ENCODE measurements around the gene BTBD19. TPM values are rescaled to one million over a fixed set of nuclear protein-coding genes. Genes with fewer than 3 reads are reported as not detected.
A peak's percentile ranks its signal among the peaks of the same experiment; 100 is the strongest.

The BTBD19 gene
- total and polyA plus RNA-seq, 2 of the 8 experiments (the other 6 are each of a cell fraction or from before 2014, with no cell fraction given) = 1.1 TPM

DNA sequence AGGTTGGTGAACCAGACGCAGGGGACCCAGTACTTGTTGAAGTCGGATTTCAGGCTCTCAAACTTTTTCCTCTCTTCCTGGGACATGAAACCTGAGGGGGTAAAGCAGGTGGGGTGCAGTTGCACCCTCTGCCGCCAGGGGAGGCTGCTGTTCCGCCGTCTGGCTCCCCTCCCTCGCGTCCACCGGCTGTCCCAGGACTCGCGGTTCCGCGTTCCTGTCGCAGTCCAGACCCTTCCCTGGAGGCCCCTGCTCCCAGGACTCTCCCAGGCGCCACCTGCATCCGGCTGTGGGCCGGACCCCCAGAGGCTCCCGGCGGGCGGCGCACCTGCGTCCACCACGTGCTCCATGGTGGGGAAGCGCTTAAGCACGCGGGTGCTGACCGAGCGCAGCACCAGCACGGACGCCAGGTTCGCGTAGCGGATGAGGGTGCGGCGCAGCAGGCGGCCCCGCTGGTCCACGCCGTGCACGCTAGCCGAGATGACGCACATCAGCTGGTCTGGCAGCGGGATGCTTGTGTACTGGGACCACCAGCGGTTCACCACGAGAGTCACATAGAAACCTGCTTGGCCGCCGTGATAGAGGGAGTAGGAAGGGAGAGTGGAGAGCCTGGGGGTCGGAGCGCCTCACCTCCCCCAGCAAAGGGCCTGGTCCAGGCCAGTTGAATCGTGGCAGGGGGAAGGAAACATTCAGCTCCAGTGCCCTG lies 22.0 kb upstream of the BTBD19 start (continued):
- TF ChIP-seq CBX5 (IDR thresholded peaks at IDR 0.05; ENCODE audit: low read depth, low read length) (no peak), SIN3A (conservative IDR thresholded peaks at IDR 0.05 in 1 of 2, IDR thresholded peaks at IDR 0.05 in 1 of 2; ENCODE audit: low read depth in 1 of 2, low read length in 2 of 2) (peak in 1 of 2 experiments; percentile 60; a peak in 1 of 4 replicates), GABPA (IDR thresholded peaks at IDR 0.05; ENCODE audit: borderline replicate concordance, insufficient read depth, low read length) (0 out of 2 replicates have a peak, but pooled peaks have one; percentile 52), JUN (IDR thresholded peaks at IDR 0.05; ENCODE audit: low read depth, low read length) (no peak), SIRT6 (IDR thresholded peaks at IDR 0.05; ENCODE audit: low read length) (no peak), ASH2L (IDR thresholded peaks at IDR 0.05; ENCODE audit: low read length) (peak; percentile 61), POLR2A (IDR thresholded peaks at IDR 0.05; ENCODE audit: control extremely low read depth in 1 of 2, low read depth in 2 of 2, low read length in 2 of 2) (peak in 1 of 2 experiments; percentile 50; a peak in 1 of 3 replicates), POU5F1 (IDR thresholded peaks at IDR 0.05; ENCODE audit: low read depth, low read length) (no peak), KDM1A (IDR thresholded peaks at IDR 0.05; ENCODE audit: borderline replicate concordance, low read length) (peak; percentile 24; the same call in 1 of the 2 replicates), BACH1 (IDR thresholded peaks at IDR 0.05; ENCODE audit: low read length) (peak; percentile 74), GTF2F1 (IDR thresholded peaks at IDR 0.05; ENCODE audit: borderline replicate concordance, low read depth, low read length) (no peak), CREB1 (IDR thresholded peaks at IDR 0.05) (peak; percentile 35), NANOG (IDR thresholded peaks at IDR 0.05; ENCODE audit: insufficient read depth, low read depth, low read length, poor library complexity, severe bottlenecking) (no peak), TAF7 (optimal IDR thresholded peaks at IDR 0.05; ENCODE audit: borderline replicate concordance, low read depth, low read length) (peak; percentile 58), TCF12 (IDR thresholded peaks at IDR 0.05; ENCODE audit: low read depth, low read length) (peak; percentile 32; the same call in 1 of the 2 replicates), TAF1 (IDR thresholded peaks at IDR 0.05; ENCODE audit: low read depth, low read length) (no peak), JUND (IDR thresholded peaks at IDR 0.05; ENCODE audit: low read length) (peak; percentile 70), SUZ12 (IDR thresholded peaks at IDR 0.05; ENCODE audit: low read length) (no peak), PHF8 (conservative IDR thresholded peaks at IDR 0.05; ENCODE audit: low read depth, low read length) (peak; percentile 60; the same call in 1 of the 2 replicates), FOSL1 (IDR thresholded peaks at IDR 0.05; ENCODE audit: insufficient read depth, low read depth, low read length) (no peak), CTBP2 (IDR thresholded peaks at IDR 0.05; ENCODE audit: borderline replicate concordance, insufficient read depth, insufficient read length, low read length) (no peak)
- TF ChIP-seq, protein P1, sequence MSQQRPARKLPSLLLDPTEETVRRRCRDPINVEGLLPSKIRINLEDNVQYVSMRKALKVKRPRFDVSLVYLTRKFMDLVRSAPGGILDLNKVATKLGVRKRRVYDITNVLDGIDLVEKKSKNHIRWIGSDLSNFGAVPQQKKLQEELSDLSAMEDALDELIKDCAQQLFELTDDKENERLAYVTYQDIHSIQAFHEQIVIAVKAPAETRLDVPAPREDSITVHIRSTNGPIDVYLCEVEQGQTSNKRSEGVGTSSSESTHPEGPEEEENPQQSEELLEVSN (IDR thresholded peaks at IDR 0.05) = peak; percentile 87
- TF ChIP-seq, protein P2, sequence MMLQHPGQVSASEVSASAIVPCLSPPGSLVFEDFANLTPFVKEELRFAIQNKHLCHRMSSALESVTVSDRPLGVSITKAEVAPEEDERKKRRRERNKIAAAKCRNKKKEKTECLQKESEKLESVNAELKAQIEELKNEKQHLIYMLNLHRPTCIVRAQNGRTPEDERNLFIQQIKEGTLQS (IDR thresholded peaks at IDR 0.05; ENCODE audit: insufficient read depth, low read depth, low read length) = no peak

Data from H1 (cell line).